Spinal cord (tissue), 10 donors: ENCODE data around the gene DPF1. TPM values are rescaled to one million over a fixed set of nuclear protein-coding genes. Genes with fewer than 3 reads are reported as not detected.
"Not testable (repeated sequence)": the region's sequence is repeated elsewhere in the genome, so short reads cannot be mapped to it uniquely, and the experiment has no call there.

Experiments
- DNase-seq, 6 donors: peaks; one replicate each; pipeline versions ENCODE4 v3.0.0 to v3.0.0-alpha.2; 2013 to 2015; ENCODE audit warnings: low spot score in 6 of 6, low read depth in 4 of 6
- H3K27ac ChIP-seq: one replicate; pipeline ENCODE4 v1.5.1; 2013; ENCODE audit warnings: low read depth, low read length, control low read depth
- H3K27me3 ChIP-seq: one replicate; pipeline ENCODE4 v1.6.1; 2013; ENCODE audit warnings: low read length; ENCODE audit not compliant: control insufficient read depth, insufficient read depth
- H3K36me3 ChIP-seq: one replicate; pipeline ENCODE4 v1.6.1; 2013; ENCODE audit warnings: low read length; ENCODE audit not compliant: control insufficient read depth, insufficient read depth
- H3K4me1 ChIP-seq: one replicate; pipeline ENCODE4 v1.6.1; 2013; ENCODE audit warnings: low read length; ENCODE audit not compliant: control insufficient read depth, insufficient read depth
- H3K4me3 ChIP-seq: one replicate; pipeline ENCODE4 v1.5.1; 2013; ENCODE audit warnings: low read depth, low read length, control low read depth
- H3K9me3 ChIP-seq: one replicate; pipeline ENCODE4 v1.6.1; 2013; ENCODE audit warnings: low read length; ENCODE audit not compliant: control insufficient read depth, insufficient read depth
- WGBS: methylation state at CpG from one replicate; pipeline ENCODE4 v1.1.5; 2013; ENCODE audit warnings: missing lambda C conversion rate; ENCODE audit not compliant: insufficient coverage; 5-methylcytosine and 5-hydroxymethylcytosine counted together
- polyA plus RNA-seq, 2 donors: library from polyadenylated mRNA; unstranded; fragments of 120-200 nt; gene quantifications; one replicate each; pipeline ENCODE4 v1.2.1, GENCODE V29; 2013; ENCODE audit not compliant: insufficient read length in 2 of 2
- total RNA-seq, 2 donors: library from RNA; depleted of rRNA in 1 of 2; stranded (reverse); fragments of 120-200 nt in 1 of 2; fragments of >200 nt in 1 of 2; gene quantifications; one replicate each; pipeline versions ENCODE4 v1.2.3 to v1.2.4, GENCODE V29; 2013 to 2014
- donor health status: healthy.

Gene DPF1
- total and polyA plus RNA-seq, 4 donors: 12.4 to 90.1 (median 40.0) TPM

DNA sequence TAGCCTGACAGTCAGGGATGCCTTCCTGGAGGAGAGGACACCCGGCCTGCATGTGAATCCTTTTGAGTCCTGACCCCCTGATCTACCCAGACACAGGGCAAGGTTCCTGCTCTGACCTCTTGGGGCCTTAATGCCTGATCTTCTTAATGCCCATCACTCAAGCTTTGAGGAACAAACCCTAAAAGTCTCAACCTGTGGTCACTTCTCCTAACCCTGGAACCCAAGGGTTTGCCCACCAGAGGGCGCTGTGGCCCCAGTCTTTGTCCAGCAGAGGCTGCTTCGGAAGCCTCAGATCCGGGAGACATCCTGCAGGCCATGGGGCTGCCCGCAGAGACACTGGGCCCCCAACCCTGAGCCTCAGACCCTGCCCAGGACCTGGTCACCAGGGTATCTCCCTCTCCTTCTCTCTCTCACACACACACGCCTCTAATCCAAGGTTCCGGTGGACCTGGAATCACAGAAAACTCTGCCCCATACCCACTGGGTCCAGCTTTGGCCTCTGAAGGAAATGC is 9.8 kb upstream of the DPF1 start:
- Histone ChIP-seq H3K27ac (no peak overlapping the region), H3K27me3 (no peaks in the 10 kb centered on the region), H3K4me3 (no peak overlapping the region), H3K4me1 (peaks cover 8% of the 10 kb centered on the region), H3K36me3 (no peaks in the 10 kb centered on the region), H3K9me3 (no peaks in the 10 kb centered on the region)
- 22% methylated on average over 7 of the region's 7 CpGs for WGBS
- DNase-seq: peak in 2 of 6 donors; percentile 74 to 81

DNA sequence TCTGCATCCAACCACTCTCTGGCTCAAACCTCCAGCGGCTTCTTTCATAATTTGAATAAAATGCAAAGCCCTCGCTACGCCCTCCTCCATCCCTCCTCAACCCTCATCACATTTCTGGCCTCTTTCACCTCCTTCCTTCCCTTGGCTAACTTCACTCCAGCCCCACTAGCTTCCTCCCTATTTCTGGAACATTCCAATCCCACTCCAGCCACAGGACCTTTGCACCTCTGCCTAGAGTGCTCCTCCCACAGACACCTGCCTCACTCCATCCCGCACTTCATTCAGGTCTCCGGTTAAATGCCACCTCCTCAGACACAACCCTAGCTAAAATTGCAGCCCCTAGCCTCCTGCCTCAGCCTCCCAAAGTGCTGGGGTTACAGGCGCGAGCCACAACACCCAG is 7.9 kb upstream of the DPF1 start:
- Histone ChIP-seq H3K27ac (no peak overlapping the region), H3K36me3 (no peaks in the 10 kb centered on the region), H3K27me3 (no peaks in the 10 kb centered on the region), H3K9me3 (no peaks in the 10 kb centered on the region), H3K4me3 (no peak overlapping the region), H3K4me1 (peaks cover 24% of the 10 kb centered on the region)
- no peak for DNase-seq
- 98% methylated on average over 5 of the region's 7 CpGs for WGBS

DNA sequence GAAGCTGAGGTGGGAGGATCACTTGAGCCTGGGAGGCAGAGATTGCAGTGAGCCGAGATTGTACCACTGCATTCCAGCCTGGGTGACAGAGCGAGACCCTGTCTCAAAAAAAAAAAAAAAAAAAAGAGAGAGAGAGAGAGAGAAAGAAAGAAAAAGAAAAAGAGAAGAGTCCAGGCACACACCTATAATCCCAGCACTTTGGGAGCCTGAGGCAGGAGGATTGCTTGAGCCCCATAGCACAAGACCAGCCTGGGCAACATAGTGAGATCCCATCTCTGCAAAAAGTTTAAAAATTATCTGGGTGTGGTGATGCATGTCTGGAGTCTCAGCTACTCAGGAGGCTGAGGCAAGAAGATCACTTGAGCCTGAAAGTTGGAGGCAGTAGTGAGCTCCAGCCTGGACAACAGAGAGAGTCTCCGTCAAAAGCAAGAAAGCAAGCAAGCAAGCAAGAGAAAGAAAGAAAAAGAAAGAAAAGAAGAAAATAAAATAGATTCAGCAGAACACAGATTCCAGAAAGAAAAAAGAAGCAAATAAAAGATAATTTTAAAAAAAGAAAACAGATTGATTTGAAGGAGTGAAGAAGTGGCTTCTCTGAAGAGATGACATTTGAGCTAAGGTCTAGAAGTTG is 6.6 kb upstream of the DPF1 start:
- H3K27me3 ChIP-seq, H3K27ac ChIP-seq, H3K36me3 ChIP-seq, H3K9me3 ChIP-seq, DNase-seq, H3K4me3 ChIP-seq: not testable (repeated sequence)
- peaks cover 26% of the 10 kb centered on the region for H3K4me1 ChIP-seq
- WGBS: no CpG with 5 or more reads among the region's 3 CpGs

DNA sequence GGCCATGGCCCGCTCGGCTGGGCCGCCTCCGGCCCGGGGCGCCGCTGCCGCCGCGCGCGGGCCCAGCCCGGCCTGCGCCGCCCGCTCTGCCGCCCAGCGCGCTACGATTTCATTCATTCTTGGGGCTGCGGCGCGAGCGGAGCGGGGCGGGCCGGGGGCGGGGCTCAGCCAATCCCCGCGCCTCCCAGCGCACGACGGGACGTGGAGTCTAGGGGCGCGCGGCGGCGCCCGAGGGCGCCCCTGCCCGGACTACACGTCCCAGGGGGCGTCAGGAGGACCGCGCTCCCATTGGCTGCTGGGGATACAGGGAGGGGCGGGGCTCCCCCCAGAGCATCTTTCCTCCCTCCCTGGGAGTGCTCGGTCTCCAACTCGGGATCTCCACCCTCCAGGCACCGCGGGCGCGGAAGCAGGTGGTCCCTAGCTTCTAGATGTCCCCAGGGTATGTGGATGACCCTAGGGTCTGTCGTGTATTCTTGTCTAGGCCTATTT is 5.6 kb upstream of the DPF1 start:
- Histone ChIP-seq H3K27me3 (no peaks in the 10 kb centered on the region), H3K27ac (no peak overlapping the region), H3K9me3 (no peaks in the 10 kb centered on the region), H3K4me1 (peaks cover 29% of the 10 kb centered on the region), H3K36me3 (no peaks in the 10 kb centered on the region), H3K4me3 (peak overlapping the region; percentile 27)
- peak in 4 of 6 donors; percentile 80 to 98 (median 91) for DNase-seq
- WGBS: under 1% methylated on average over 48 of the region's 54 CpGs

DNA sequence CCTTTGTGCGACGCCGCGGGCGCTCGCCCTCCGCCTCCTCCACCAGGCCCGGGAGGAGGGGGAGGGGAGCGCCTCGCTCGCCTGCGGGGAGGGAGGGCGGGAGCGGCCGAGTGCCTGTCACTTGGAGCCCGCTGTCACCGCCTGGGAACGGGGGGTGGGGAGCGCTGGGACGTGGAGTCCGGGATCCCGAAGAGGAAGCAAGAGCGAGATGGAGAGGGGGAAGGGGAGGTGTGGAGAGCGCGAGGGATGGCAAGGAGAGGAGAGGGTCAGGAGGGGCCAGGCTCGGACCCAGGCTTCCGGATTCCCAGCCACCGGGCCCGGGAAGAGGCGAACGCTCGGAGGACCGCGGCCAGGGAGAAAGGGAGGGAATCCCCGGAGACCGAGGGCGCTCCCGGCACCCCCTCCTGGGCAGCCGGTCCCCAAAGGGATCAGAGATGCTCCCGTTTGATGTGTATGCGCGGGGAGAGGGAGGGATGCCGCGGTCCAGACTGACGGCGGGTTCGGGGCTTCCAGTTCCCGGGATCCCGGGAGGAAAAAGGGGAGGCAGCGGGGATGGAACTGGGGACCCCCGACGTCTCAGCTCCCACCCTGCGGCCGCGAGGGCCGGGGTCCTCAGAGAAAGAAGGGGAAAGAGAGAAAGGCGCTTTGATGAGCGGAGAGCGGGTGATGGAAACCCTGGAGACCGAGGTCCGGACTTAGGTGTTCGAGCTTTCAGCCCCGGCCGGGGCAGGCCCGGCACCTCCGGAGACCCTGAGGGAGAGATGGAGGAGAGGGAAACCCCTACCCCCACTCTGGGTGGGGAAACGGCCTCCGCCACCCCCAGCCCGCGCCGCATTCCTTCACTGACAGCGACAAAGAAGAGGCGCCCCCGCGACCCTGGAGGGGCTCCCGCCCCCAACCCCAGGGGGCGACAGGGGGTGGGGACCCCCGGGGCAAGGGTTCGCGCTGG is 4.7 kb upstream of the DPF1 start:
- Histone ChIP-seq H3K27ac (no peak overlapping the region), H3K36me3 (no peaks in the 10 kb centered on the region), H3K4me3 (peak overlapping the region; percentile 48), H3K9me3 (no peaks in the 10 kb centered on the region), H3K4me1 (peaks cover 36% of the 10 kb centered on the region), H3K27me3 (no peaks in the 10 kb centered on the region)
- WGBS: under 1% methylated on average over 71 of the region's 80 CpGs
- peak in 2 of 6 donors; percentile 88 to 89 for DNase-seq

DNA sequence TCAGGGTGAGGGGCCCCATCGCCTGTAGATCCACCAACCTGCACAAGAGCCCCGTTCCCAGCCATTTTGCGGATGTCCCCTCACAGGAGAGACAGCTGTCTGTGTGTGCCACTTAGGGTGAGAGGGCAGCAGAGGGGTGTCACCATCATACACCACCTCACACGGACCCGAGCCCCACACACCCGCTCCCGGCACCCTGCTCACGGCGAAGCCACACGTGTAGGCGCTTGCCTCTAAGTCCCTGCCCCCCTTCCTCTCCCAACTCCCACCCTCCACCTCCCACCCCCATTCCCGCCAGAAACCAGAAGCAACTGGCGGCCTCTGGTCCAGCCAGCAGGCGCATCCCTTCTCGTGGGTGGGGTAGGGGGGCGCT is 4.0 kb upstream of the DPF1 start:
- WGBS: 6% methylated on average over 3 of the region's 16 CpGs
- peak in 2 of 6 donors; percentile 51 to 67 for DNase-seq
- Histone ChIP-seq H3K36me3 (no peaks in the 10 kb centered on the region), H3K27ac (no peak overlapping the region), H3K27me3 (no peaks in the 10 kb centered on the region), H3K9me3 (no peaks in the 10 kb centered on the region), H3K4me1 (peaks cover 39% of the 10 kb centered on the region), H3K4me3 (peak overlapping the region; percentile 1)

DNA sequence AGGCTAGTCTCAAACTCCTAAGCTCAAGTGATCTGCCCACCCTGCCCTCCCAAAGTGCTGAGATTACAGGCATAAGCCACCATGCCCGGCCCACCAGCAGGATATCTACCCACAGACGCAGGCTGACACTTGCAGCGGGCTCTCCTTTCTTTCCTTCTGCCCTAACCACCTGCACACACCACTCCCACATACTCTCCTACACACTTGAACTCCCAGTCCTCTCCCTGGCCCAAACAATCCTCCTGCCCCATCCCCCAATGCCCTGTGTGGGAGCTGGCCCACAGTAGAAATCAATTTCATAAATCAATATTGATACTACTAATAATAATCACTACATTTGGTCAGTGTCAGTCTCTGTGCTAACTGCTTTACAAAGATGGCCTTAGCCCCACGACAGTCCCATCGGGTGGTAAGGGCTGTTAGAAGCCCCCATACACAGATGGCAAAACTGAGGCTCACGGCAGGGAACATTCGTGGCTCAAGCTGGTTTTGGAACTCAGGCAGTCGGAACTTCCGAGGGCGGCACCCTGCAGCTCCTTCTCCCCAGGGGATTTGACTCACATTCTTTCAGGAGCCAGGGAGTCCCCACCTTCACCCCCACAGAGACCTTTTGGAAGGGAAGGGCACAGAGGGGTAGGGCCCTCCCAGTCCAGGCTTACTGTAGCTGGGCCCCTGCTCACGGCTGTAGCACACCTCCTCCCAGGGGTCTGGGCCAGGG is 3.4 kb upstream of the DPF1 start:
- H3K27ac ChIP-seq: no peak overlapping the region
- H3K36me3 ChIP-seq: peaks cover 3% of the 10 kb centered on the region
- no peaks in the 10 kb centered on the region for H3K27me3 ChIP-seq
- H3K4me1 ChIP-seq: peaks cover 43% of the 10 kb centered on the region
- no peaks in the 10 kb centered on the region for H3K9me3 ChIP-seq
- WGBS: 60% methylated on average over 10 of the region's 11 CpGs
- no peak for DNase-seq
- peak overlapping the region; percentile 1 for H3K4me3 ChIP-seq

DNA sequence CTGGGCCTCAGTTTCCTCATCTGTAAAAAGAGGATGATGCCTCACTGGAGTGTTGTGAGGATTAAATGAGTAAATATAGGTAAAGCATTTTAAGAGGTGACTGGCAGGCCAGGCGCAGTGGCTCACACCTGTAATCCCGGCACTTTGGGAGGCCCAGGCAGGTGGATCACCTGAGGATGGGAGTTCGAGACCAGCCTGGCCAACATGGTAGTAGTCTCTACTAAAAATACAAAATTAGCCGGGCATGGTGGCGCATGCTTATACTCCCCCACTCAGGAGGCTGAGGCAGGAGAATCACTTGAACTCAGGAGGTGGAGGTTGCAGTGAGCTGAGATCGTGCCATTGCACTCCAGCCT is 819 bp upstream of the DPF1 start:
- Histone ChIP-seq H3K36me3 (peaks cover 21% of the 10 kb centered on the region), H3K4me1 (peaks cover 47% of the 10 kb centered on the region)
- H3K9me3 ChIP-seq, H3K27me3 ChIP-seq, H3K4me3 ChIP-seq, DNase-seq, H3K27ac ChIP-seq: not testable (repeated sequence)
- 92% methylated on average over 2 of the region's 6 CpGs for WGBS

DNA sequence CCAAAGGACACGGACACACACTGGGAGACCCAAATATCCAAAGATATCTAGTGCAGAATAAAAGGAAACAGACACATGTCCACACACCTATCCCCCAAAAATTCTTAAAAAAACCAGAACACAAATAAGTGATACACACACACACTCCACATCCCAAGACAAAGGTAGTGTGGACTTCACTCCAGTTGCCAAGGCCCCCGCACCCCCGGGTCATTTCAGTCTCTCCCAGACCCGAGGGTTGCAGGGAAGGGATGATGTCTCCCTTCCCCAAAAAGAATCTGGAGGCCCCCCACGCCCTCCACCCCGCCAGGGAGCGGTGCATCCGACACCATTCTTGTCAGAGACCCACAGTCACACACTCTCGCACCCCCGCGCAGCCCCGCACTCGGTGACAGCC is 407 bp downstream of the DPF1 start:
- no peaks in the 10 kb centered on the region for H3K9me3 ChIP-seq
- H3K36me3 ChIP-seq: peaks cover 33% of the 10 kb centered on the region
- H3K27ac ChIP-seq: no peak overlapping the region
- DNase-seq: no peak
- H3K4me1 ChIP-seq: peaks cover 38% of the 10 kb centered on the region
- 5% methylated on average over 10 of the region's 13 CpGs for WGBS
- no peaks in the 10 kb centered on the region for H3K27me3 ChIP-seq
- H3K4me3 ChIP-seq: peak overlapping the region; percentile 43
